HS-27A (cell line): Measurements from ENCODE around the gene NT5DC3.
"Not testable (repeated sequence)": the region's sequence is repeated elsewhere in the genome, so short reads cannot be mapped to it uniquely, and the experiment has no call there.

Experiments
- DNase-seq: peaks from one replicate; pipeline ENCODE4 v3.0.0-alpha.2; 2012; ENCODE audit warnings: low read depth, missing footprints

The NT5DC3 gene

DNA sequence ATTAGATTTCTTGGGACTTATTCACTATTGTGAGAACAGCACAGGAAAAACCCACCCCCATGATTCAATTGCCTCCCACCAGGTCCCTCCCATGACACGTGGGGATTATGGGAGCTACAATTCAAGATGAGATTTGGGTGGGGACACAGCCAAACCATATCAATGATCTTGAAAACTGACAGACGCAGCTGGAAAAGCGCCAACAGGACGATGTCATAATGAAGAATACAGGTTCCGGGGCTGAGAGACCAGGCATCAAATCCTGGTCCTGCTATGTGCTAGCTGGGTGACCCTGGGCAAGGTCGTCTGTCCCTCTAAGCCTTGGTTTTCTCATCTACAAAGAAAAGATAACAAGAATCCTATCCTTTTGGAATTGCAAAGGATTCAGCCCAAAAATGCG, 31.4 kb downstream of the NT5DC3 start:
- DNase-seq, result not testable (repeated sequence)

GRCh38 chr12:103809154-103809553, 31.9 kb downstream of the NT5DC3 start:
- no peak for DNase-seq

DNA sequence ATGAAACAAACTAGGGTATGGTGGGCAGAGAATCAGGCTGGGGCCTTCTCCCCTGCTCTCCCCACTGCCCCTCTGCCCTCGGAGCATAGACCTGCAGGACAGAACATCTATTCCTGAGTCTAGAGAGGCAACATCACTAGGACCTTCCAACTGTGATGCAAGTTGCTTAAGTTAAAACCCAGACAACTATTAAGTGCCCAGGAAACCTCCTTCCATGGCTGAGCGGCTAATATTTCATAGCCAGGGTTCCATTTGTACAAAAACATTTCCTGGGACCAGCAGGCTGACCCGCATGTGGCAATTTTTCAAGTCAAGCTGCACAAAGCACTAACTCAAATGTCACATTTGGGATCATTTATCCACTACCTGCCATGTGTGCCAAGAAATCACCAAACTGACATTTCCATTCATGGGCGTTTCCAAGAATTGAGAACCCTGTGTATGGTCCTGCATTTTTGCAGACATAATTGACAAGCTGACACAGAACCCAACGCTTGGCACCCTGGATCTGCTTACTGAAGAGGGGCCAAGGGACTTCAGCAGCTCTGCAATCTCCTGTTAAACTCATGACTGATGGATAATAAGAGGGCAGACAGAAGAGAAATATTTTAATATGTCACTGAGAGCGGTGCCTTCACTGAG, 32.7 kb downstream of the NT5DC3 start:
- DNase-seq, result no peak

DNA sequence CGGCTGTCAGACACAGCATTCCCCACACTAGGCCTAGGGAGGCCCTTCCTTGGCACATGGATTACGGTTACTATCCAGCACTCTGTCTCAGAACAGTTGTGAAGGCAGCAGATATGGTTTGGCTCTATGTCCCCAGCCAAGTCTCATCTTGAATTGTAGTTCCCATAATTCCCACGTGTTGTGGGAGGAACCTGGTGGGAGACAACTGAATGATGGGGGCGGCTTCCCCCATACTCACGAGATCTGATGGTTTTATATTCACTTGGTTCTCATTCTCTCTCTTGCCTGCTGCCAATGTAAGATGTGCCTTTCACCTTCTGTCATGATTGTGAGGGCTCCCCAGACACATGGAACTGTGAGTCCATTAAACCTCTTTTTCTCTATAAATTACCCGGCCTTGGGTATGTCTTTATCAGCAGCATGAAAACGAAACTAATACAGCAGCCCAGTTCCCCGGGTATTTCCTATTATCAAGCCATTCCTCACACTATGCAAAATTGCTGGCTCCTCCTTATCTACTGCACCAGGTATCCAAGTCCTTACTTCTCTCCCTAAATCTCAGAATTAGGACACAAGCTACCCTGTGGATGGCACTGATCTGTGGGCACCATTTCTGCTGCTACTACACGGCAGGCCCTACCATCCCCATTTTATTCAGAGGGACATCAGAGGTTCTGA, 33.3 kb downstream of the NT5DC3 start:
- no peak for DNase-seq

- DNase-seq, result no peak
These were observed 34.2 kb downstream of the NT5DC3 start for GRCh38 chr12:103806803-103807202.

GRCh38 chr12:103805655-103806360, 35.2 kb downstream of the NT5DC3 start:
- no peak for DNase-seq

- DNase-seq, result no peak
These were observed 37.2 kb downstream of the NT5DC3 start for GRCh38 chr12:103803847-103804246.

GRCh38 chr12:103802586-103802886, 38.5 kb downstream of the NT5DC3 start:
- no peak for DNase-seq

- DNase-seq, result no peak
These were observed 39.1 kb downstream of the NT5DC3 start for GRCh38 chr12:103801709-103802585.

GRCh38 chr12:103799857-103800771, 40.9 kb downstream of the NT5DC3 start:
- no peak for DNase-seq

DNA sequence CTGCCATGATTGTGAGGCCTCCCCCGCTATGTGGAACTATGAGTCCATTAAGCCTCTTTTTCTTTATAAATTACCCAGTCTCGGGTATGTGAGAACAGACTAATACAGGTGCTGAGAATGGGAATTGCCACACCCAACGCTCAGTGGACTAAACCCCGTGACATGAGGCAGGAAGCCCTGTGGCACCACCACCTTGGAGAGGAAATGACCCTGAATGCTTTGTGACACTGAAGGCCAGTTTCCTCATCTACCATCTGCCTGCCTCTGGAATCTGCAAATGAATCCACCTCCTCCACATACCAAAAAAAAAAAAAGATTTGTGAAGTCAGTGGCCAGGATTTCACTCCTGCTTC, 41.6 kb downstream of the NT5DC3 start:
- no peak for DNase-seq

- no peak for DNase-seq
These were observed 42.4 kb downstream of the NT5DC3 start for GRCh38 chr12:103798586-103798985.

DNA sequence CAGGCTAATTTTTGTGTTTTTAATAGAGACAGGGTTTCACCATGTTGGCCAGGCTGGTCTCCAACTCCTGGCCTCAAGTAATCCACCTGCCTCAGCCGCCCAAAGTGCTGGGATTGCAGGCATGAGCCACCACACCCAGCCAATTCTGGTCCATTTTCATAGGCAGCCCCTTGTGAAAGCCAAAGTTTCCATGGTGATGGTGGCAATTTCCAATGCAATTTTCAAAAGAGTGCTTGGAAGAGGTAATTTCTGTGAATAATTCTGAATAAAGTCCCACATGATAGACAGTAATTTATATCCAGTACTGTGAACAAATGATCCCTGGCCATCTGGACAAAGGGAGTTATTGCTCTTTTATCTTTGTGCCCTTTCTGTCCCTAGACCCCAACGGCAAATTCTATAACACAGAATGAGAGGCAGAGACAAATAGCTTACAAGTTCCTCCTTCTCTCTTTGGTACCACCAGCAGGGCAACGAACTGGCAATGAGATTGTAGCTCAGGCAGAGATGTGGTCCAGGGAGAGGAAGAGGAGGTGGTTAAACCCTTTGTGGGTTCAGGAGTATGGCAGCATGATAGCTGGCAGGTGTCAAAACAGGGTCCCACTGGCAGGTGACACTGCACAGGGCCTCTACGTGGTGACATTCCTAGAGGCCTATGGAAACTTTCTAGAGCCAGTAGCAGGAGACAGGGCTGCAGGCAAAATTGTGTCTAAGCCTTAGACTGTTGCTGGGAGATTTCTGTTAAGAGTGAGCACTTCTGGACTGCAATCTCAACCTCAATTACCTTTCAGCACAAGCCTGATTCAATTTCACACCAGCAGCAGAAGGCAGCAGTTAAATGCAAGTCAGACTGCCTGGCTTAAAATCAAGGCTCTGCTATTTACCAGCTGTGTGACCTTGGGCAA, 46.5 kb downstream of the NT5DC3 start:
- DNase-seq, result no peak

DNA sequence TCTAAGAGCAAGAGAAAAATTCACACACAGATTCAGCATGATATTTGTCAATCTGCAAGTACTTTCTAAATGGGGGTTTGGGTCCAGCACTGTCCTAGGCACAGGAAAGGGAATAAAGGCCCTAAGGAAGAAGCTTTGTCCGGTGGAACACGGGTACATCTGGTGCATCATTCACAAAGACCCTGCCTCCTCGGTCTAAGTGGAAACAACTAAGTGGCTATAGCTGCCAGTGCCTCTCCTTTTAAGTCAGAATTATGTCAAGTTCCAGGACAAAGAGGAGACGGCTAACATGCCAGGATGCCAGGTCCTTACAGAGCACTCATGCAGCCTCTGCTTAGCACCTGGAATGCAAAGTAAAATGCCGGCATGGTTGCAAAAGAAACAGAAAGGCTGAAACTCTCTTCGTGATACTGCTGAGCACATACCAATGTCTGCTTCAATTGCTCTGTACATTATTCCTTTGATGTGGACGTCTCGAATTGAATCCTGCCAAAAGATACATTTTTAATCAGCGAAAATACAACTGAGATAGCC, 47.5 kb downstream of the NT5DC3 start:
- no peak for DNase-seq

- DNase-seq, result no peak
These were observed 48.0 kb downstream of the NT5DC3 start for GRCh38 chr12:103793046-103793445.

GRCh38 chr12:103791350-103791920, 49.6 kb downstream of the NT5DC3 start:
- DNase-seq, result no peak

DNA sequence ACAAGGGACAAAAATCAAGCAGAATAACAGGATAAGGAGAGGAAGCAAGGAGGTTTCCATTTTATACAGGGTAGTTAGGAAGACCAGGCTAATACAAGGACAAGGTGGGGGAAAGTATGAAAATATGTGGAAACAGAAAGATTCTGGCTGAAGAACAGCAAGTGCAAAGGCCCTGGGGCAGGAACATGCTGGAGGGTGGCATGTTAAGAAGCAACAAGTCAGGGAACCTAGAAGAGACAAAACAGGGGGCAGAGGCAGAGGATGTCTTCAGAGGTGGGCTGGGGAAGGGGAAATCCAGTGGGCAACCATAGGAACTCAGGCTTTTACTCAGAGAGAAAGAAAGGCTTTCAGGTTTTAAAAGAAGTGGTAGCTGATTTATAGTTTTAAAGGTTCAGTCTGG, 54.8 kb downstream of the NT5DC3 start:
- no peak for DNase-seq

GRCh38 chr12:103785243-103786031, 55.6 kb downstream of the NT5DC3 start:
- no peak for DNase-seq
